GM12878 (cell line): ENCODE results near the gene PELI1. TPM values are rescaled to one million over a fixed set of nuclear protein-coding genes. Genes with fewer than 3 reads are reported as not detected.

Experiments used
- ATAC-seq: fragments of 200-7000 bp; cut with Tn5 transposase; 3 replicates; pipeline ENCODE4 v1.9.1; 2020; ENCODE audit warnings: mild to moderate bottlenecking, moderate library complexity
- BruUV-seq: library from RNA; stranded (reverse); fragments of 400-500 nt; replicated peaks from 2 replicates; lab custom pipeline; 2021; lab: Mats Ljungman, UMichigan
- CTCF ChIA-PET: fragments of 300-600 bp; sonication (Branson Sonifier 250); formaldehyde crosslinking; extraction: SDS; loops from one replicate; lab custom pipeline; 2021; ENCODE audit warnings: inconsistent platforms; lab: Yijun Ruan, JAX
- POLR2A ChIA-PET: fragments of 350-600 bp; formaldehyde crosslinking; extraction: SDS; loops from one replicate; lab custom pipeline; 2021; ENCODE audit warnings: inconsistent platforms; lab: Charles Lee
- RAD21 ChIA-PET: fragments of 300-600 bp; sonication (Branson Sonifier 250); formaldehyde crosslinking; loops from one replicate; lab custom pipeline; 2023; ENCODE audit warnings: antibody characterized with exemption; ENCODE audit not compliant: unreplicated experiment; lab: Charles Lee
- SMC1A ChIA-PET: fragments of 300-600 bp; sonication (Branson Sonifier 250); formaldehyde crosslinking; loops from one replicate; lab custom pipeline; 2023; ENCODE audit not compliant: unreplicated experiment, uncharacterized antibody; lab: Charles Lee
- DNase-seq: peaks from one replicate; pipeline ENCODE4 v3.0.0-alpha.2; 2011; ENCODE audit warnings: low read depth, low spot score
- FAIRE-seq: peaks from 3 replicates; lab custom pipeline; 2011; peaks lifted over from hg19 to GRCh38; lab: Jason Lieb, UNC
- H2AFZ ChIP-seq: 2 replicates; pipeline ENCODE4 v1.6.0; 2011; ENCODE audit warnings: low read depth, low read length, control low read depth; ENCODE audit not compliant: control insufficient read depth
- H3K27ac ChIP-seq: 2 replicates; pipeline ENCODE4 v1.5.1; 2011; ENCODE audit warnings: control low read depth; ENCODE audit not compliant: control insufficient read depth, insufficient read depth
- H3K27me3 ChIP-seq, 2 experiments: replicated peaks in 1 of 2; 2 replicates each; pipeline versions ENCODE4 v1.6.0 to v1.6.1; 2011; ENCODE audit warnings: low read length in 1 of 2; ENCODE audit not compliant: control insufficient read depth in 2 of 2, insufficient read depth in 2 of 2
- H3K36me3 ChIP-seq, 2 experiments: 2 replicates each; pipeline ENCODE4 v1.5.1; 2011; ENCODE audit warnings: low read length in 1 of 2; ENCODE audit not compliant: control insufficient read depth in 2 of 2, insufficient read depth in 2 of 2
- H3K4me1 ChIP-seq: 2 replicates; pipeline ENCODE4 v1.6.1; 2011; ENCODE audit warnings: mild to moderate bottlenecking, low read length, moderate library complexity, mixed read lengths; ENCODE audit not compliant: control insufficient read depth, insufficient read depth
- H3K4me2 ChIP-seq: 2 replicates; pipeline ENCODE4 v1.6.0; 2011; ENCODE audit warnings: control low read depth; ENCODE audit not compliant: control insufficient read depth, insufficient read depth
- H3K4me3 ChIP-seq: fragments of 200-600 bp; sonication (generic); 2 replicates; pipeline ENCODE4 v1.5.1; 2016
- H3K79me2 ChIP-seq: 2 replicates; pipeline ENCODE4 v1.6.0; 2011; ENCODE audit warnings: low read length; ENCODE audit not compliant: control insufficient read depth, insufficient read depth
- H3K9ac ChIP-seq: 2 replicates; pipeline ENCODE4 v1.8.0; 2011; ENCODE audit warnings: low read length, control low read depth, mixed read lengths; ENCODE audit not compliant: control insufficient read depth, insufficient read depth
- H3K9me3 ChIP-seq: replicated peaks from 3 replicates; pipeline ENCODE4 v1.5.1; 2011; ENCODE audit warnings: mild to moderate bottlenecking, low read length; ENCODE audit not compliant: control insufficient read depth, insufficient read depth
- H4K20me1 ChIP-seq: 2 replicates; pipeline ENCODE4 v1.6.0; 2011; ENCODE audit not compliant: control insufficient read depth, insufficient read depth
- EP300 ChIP-seq, 2 experiments: fragments of 150-350 bp in 1 of 2; IDR thresholded peaks; 2 replicates each; pipeline ENCODE4 v1.6.1; 2011 to 2012; ENCODE audit warnings: low read depth in 2 of 2, low read length in 2 of 2, borderline replicate concordance in 1 of 2, improper control_type of control experiment in 1 of 2, inconsistent platforms in 1 of 2; ENCODE audit not compliant: control insufficient read depth in 1 of 2
- FOXK2 ChIP-seq: fragments of 450-650 bp; IDR thresholded peaks from 2 replicates; pipeline ENCODE4 v1.6.1; 2017; ENCODE audit warnings: mild to moderate bottlenecking, moderate library complexity
- GABPA ChIP-seq: IDR thresholded peaks from 2 replicates; pipeline ENCODE4 v1.6.1; 2014; ENCODE audit warnings: antibody characterized with exemption, low read depth, mild to moderate bottlenecking, inconsistent platforms
- IKZF1 ChIP-seq: fragments of 450-650 bp; conservative IDR thresholded peaks from 2 replicates; pipeline ENCODE4 v1.6.1; 2017; ENCODE audit warnings: antibody characterized with exemption, mild to moderate bottlenecking
- LARP7 ChIP-seq: fragments of 450-650 bp; IDR thresholded peaks from 2 replicates; pipeline ENCODE4 v1.6.1; 2017; ENCODE audit warnings: mild to moderate bottlenecking
- MEF2B ChIP-seq: fragments of 450-650 bp; IDR thresholded peaks from 2 replicates; pipeline ENCODE4 v1.6.1; 2018; ENCODE audit warnings: mild to moderate bottlenecking, moderate library complexity; ENCODE audit not compliant: partially characterized antibody, poor library complexity, severe bottlenecking
- MTA3 ChIP-seq: IDR thresholded peaks from 2 replicates; pipeline ENCODE4 v1.6.1; 2012; ENCODE audit warnings: low read length, inconsistent platforms, borderline replicate concordance
- NFIC ChIP-seq: IDR thresholded peaks from 2 replicates; pipeline ENCODE4 v1.6.1; 2012; ENCODE audit warnings: low read depth, mild to moderate bottlenecking, inconsistent platforms, low read length, moderate library complexity
- NFXL1 ChIP-seq: fragments of 450-650 bp; IDR thresholded peaks from 2 replicates; pipeline ENCODE4 v1.6.1; 2017; ENCODE audit warnings: antibody characterized with exemption, mild to moderate bottlenecking, borderline replicate concordance
- SREBF2 ChIP-seq: IDR thresholded peaks from 2 replicates; pipeline ENCODE4 v1.6.1; 2012; ENCODE audit warnings: mild to moderate bottlenecking, low read length
- YBX1 ChIP-seq: fragments of 450-650 bp; IDR thresholded peaks from 2 replicates; pipeline ENCODE4 v1.6.1; 2016; ENCODE audit warnings: antibody characterized with exemption
- WGBS: methylation state at CpG from one replicate; pipeline ENCODE4 v1.1.6; 2016; ENCODE audit warnings: low lambda C conversion rate; ENCODE audit not compliant: insufficient replicate concordance, insufficient coverage; ENCODE audit errors: missing lambda C conversion rate; 5-methylcytosine and 5-hydroxymethylcytosine counted together
- in situ Hi-C: fragments of 300-500 bp; cut with MboI; formaldehyde crosslinking; loops from 9 replicates; pipeline ENCODE4 v1.14.3; 2018; ENCODE audit warnings: mixed read lengths
- intact Hi-C: fragments of 100-400 bp; cut with micrococcal nuclease; formaldehyde crosslinking; loops from one replicate; pipeline ENCODE4 v1.14.2; 2022; ENCODE audit not compliant: unreplicated experiment
- polyA plus RNA-seq, 11 experiments: library from polyadenylated mRNA; depleted of rRNA in 4 of 11; unstranded in 6 of 11; stranded (reverse) in 5 of 11; fragments of >200 nt; fragmentation: Nextera tagmentation in 4 of 11; fragmentation: Illumina TruSeq in 1 of 11; extraction: Ambion mirVana in 4 of 11; extraction: Trizol in 1 of 11; gene quantifications; 1 replicate in 1 of 11; 2 replicates in 10 of 11; pipeline versions ENCODE4 v1.2.1 to v1.2.3, GENCODE V29; 2011 to 2016; ENCODE audit warnings: inconsistent platforms in 2 of 11, missing spikeins in 2 of 11, low read depth in 1 of 11
- total RNA-seq, 4 experiments: library from RNA; depleted of rRNA in 3 of 4; stranded (reverse); fragments of >200 nt in 3 of 4; fragmentation: Illumina TruSeq in 1 of 4; extraction: Trizol in 1 of 4; gene quantifications; 2 replicates each; pipeline versions ENCODE4 v1.2.1 to v1.2.3, GENCODE V29; 2013 to 2021
- TF ChIP-seq, protein P1 (sequence below): IDR thresholded peaks from 2 replicates; pipeline ENCODE4 v1.6.1; 2011; ENCODE audit warnings: low read depth, low read length, improper control_type of control experiment, borderline replicate concordance
- TF ChIP-seq, protein P2 (sequence below): fragments of 450-650 bp; formaldehyde crosslinking; IDR thresholded peaks from 2 replicates; pipeline ENCODE4 v1.4.0; 2022; ENCODE audit warnings: mild to moderate bottlenecking, moderate library complexity
- TF ChIP-seq, protein P3 (sequence below): IDR thresholded peaks from 2 replicates; pipeline ENCODE4 v1.6.1; 2011; ENCODE audit warnings: mild to moderate bottlenecking, low read depth, low read length, moderate library complexity; ENCODE audit not compliant: insufficient replicate concordance

Gene PELI1
- total and polyA plus RNA-seq, 10 of the 15 experiments (the other 5 are each of a cell fraction or from before 2014, with no cell fraction given) = 12.1 to 92.0 (median 39.8) TPM

DNA sequence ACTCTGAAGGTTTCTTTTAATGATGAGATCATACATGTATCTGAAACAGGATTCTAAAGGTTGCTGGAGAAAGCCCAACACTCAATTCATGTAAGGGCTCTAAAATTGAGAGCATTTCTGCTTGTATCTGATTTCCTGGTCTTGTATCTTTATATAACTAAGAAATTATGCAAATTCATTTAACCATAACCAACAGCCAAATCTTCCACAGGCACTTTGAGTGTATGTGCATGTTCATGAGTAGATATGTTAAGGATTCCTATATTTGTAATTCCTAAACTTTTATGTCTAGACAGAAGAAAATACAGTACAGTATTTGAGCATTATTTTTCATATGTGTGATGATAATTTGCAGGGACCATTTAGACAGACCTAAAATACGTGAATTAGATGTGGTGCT, 20.4 kb upstream of the PELI1 start:
- in situ Hi-C loops (no loop called here), intact Hi-C loops (no loop called here)
- SMC1A ChIA-PET = no interaction called here
- H3K36me3 ChIP-seq = no peaks in the 10 kb centered on the region; a peak in 1 of 4 replicates
- no peak overlapping the region for H2AFZ ChIP-seq
- H3K4me3 ChIP-seq = no peak overlapping the region
- no peaks in the 10 kb centered on the region for H3K9me3 ChIP-seq
- FAIRE-seq = no peak
- no peaks in the 10 kb centered on the region for H4K20me1 ChIP-seq
- TF ChIP-seq NFXL1 (no peak), YBX1 (no peak), IKZF1 (no peak), LARP7 (no peak), GABPA (no peak), MEF2B (no peak), MTA3 (no peak), EP300 (IDR thresholded peaks at IDR 0.05; ENCODE audit: borderline replicate concordance in 1 of 2, control insufficient read depth in 1 of 2, low read depth in 2 of 2, low read length in 2 of 2) (no peak), SREBF2 (no peak), FOXK2 (no peak), NFIC (no peak)
- TF ChIP-seq, protein P1, sequence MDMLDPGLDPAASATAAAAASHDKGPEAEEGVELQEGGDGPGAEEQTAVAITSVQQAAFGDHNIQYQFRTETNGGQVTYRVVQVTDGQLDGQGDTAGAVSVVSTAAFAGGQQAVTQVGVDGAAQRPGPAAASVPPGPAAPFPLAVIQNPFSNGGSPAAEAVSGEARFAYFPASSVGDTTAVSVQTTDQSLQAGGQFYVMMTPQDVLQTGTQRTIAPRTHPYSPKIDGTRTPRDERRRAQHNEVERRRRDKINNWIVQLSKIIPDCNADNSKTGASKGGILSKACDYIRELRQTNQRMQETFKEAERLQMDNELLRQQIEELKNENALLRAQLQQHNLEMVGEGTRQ = no peak
- TF ChIP-seq, protein P2, sequence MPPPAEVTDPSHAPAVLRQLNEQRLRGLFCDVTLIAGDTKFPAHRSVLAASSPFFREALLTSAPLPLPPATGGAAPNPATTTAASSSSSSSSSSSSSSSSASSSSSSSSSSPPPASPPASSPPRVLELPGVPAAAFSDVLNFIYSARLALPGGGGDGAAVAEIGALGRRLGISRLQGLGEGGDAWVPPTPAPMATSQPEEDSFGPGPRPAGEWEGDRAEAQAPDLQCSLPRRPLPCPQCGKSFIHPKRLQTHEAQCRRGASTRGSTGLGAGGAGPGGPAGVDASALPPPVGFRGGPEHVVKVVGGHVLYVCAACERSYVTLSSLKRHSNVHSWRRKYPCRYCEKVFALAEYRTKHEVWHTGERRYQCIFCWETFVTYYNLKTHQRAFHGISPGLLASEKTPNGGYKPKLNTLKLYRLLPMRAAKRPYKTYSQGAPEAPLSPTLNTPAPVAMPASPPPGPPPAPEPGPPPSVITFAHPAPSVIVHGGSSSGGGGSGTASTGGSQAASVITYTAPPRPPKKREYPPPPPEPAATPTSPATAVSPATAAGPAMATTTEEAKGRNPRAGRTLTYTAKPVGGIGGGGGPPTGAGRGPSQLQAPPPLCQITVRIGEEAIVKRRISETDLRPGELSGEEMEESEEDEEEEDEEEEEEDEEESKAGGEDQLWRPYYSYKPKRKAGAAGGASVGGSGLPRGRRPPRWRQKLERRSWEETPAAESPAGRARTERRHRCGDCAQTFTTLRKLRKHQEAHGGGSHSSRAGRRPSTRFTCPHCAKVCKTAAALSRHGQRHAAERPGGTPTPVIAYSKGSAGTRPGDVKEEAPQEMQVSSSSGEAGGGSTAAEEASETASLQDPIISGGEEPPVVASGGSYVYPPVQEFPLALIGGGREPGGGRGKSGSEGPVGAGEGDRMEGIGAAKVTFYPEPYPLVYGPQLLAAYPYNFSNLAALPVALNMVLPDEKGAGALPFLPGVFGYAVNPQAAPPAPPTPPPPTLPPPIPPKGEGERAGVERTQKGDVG (CRISPR knock-in tag) = no peak
- TF ChIP-seq, protein P3, sequence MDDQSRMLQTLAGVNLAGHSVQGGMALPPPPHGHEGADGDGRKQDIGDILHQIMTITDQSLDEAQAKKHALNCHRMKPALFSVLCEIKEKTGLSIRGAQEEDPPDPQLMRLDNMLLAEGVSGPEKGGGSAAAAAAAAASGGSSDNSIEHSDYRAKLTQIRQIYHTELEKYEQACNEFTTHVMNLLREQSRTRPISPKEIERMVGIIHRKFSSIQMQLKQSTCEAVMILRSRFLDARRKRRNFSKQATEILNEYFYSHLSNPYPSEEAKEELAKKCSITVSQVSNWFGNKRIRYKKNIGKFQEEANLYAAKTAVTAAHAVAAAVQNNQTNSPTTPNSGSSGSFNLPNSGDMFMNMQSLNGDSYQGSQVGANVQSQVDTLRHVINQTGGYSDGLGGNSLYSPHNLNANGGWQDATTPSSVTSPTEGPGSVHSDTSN = no peak
- TF ChIP-seq, all 136 proteins: peak for 0
- Histone ChIP-seq H3K27me3 (no peaks in the 10 kb centered on the region), H3K4me2 (no peak overlapping the region), H3K79me2 (no peaks in the 10 kb centered on the region), H3K27ac (no peak overlapping the region), H3K4me1 (no peaks in the 10 kb centered on the region), H3K9ac (no peak overlapping the region)
- RAD21 ChIA-PET = no interaction called here
- DNase-seq (no peak), ATAC-seq (no peak)
- BruUV-seq = no TSS peak
- 89% methylated on average over 1 of the region's 1 CpG for WGBS
- POLR2A ChIA-PET = no interaction called here
- CTCF ChIA-PET = interaction anchor here (2.1 kb wide), 1 partner anchor 12 kb away, joined by 4 read pairs; no protein-coding TSS in a partner anchor
